GM19099 (cell line): ENCODE measurements around the gene COL4A2.
A peak's percentile ranks its signal among the peaks of the same experiment; 100 is the strongest.

Experiments
- POLR2A ChIP-seq: IDR thresholded peaks from 3 replicates; pipeline ENCODE4 v1.6.1; 2011; ENCODE audit warnings: low read depth; ENCODE audit not compliant: insufficient read length; ENCODE audit errors: extremely low read depth

The COL4A2 gene

GRCh38 chr13:110471156-110471832 lies 164.2 kb downstream of the COL4A2 start:
- no peak for TF ChIP-seq POLR2A

DNA sequence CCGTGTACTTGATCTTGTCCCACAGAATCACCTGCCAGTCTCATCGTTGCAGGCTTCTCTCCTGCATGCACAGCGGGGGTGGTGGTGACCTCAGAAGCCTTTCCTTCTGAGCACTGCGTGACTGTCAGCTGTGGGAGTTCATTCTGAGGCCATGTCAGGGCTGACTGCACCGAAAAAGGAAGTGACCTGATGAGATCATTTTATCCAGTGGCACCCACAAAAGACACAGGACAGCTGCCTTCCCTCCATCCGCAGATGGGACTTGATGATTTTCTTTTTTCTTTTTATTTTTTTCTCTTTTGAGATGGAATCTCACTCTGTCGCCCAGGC lies 164.7 kb downstream of the COL4A2 start:
- peak; percentile 27 for TF ChIP-seq POLR2A

GRCh38 chr13:110472904-110473563 lies 165.9 kb downstream of the COL4A2 start:
- no peak for TF ChIP-seq POLR2A

- no peak for TF ChIP-seq POLR2A
Measured at GRCh38 chr13:110474713-110475112, 167.6 kb downstream of the COL4A2 start.

- no peak for TF ChIP-seq POLR2A
Measured at GRCh38 chr13:110475117-110475516, 168.0 kb downstream of the COL4A2 start.

GRCh38 chr13:110475550-110476219 lies 168.6 kb downstream of the COL4A2 start:
- no peak for TF ChIP-seq POLR2A

GRCh38 chr13:110476220-110476617 lies 169.1 kb downstream of the COL4A2 start:
- TF ChIP-seq POLR2A = no peak

DNA sequence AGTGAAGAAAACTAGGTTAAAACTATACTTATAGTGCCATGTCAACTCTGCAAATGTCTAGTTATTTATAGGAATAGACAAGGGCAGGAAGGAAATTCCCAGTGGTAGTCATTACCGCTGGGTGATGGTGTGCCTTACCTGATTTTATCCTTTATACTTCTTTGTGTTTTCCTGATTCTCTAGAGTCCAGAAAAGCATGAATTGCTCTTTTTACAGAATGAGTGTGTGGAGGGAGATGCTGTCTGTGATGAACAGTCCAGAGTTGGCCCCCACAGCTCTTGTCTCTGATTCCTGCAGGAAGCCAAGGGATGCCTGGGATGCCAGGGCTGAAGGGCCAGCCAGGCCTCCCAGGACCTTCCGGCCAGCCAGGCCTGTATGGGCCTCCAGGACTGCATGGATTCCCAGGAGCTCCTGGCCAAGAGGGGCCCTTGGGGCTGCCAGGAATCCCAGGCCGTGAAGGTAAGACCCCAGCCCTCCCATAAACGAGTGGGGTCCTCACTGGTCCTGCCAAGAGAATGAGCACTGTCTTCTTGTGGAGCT lies 170.7 kb downstream of the COL4A2 start:
- no peak for TF ChIP-seq POLR2A

- TF ChIP-seq POLR2A = no peak
Measured at GRCh38 chr13:110478405-110479214, 171.5 kb downstream of the COL4A2 start.

- TF ChIP-seq POLR2A = no peak
Measured at GRCh38 chr13:110479215-110479545, 172.1 kb downstream of the COL4A2 start.

- no peak for TF ChIP-seq POLR2A
Measured at GRCh38 chr13:110479648-110480047, 172.6 kb downstream of the COL4A2 start.

- TF ChIP-seq POLR2A = no peak
Measured at GRCh38 chr13:110480161-110480560, 173.1 kb downstream of the COL4A2 start.

- no peak for TF ChIP-seq POLR2A
Measured at GRCh38 chr13:110483386-110483968, 176.4 kb downstream of the COL4A2 start.

GRCh38 chr13:110484290-110485048 lies 177.4 kb downstream of the COL4A2 start:
- no peak for TF ChIP-seq POLR2A

- TF ChIP-seq POLR2A = no peak
Measured at GRCh38 chr13:110485604-110486003, 178.5 kb downstream of the COL4A2 start.
